PFSK-1 (cell line): ENCODE results near the gene DHX15.

Experiments used
- FOXP2 ChIP-seq: optimal IDR thresholded peaks from 2 replicates; pipeline ENCODE3; 2011; ENCODE audit warnings: borderline replicate concordance, control low read depth, inconsistent platforms; ENCODE audit not compliant: insufficient read depth; ENCODE audit errors: extremely low read length, extremely low read depth
- POLR2AphosphoS5 ChIP-seq: IDR thresholded peaks from 2 replicates; pipeline ENCODE4 v1.6.1; 2012; ENCODE audit warnings: low read depth, mild to moderate bottlenecking, control low read depth, low read length, moderate library complexity
- REST ChIP-seq, 2 experiments: IDR thresholded peaks; 2 replicates each; pipeline versions ENCODE4 v1.6.1 to v1.8.0; 2011 to 2012; ENCODE audit warnings: low read depth in 2 of 2, low read length in 2 of 2, control low read depth in 1 of 2, inconsistent platforms in 1 of 2, mild to moderate bottlenecking in 1 of 2, moderate library complexity in 1 of 2; ENCODE audit not compliant: insufficient read depth in 1 of 2
- SIN3A ChIP-seq: IDR thresholded peaks from 2 replicates; pipeline ENCODE4 v1.6.1; 2012; ENCODE audit warnings: mild to moderate bottlenecking, low read length, moderate library complexity, borderline replicate concordance; ENCODE audit not compliant: insufficient read depth
- TAF1 ChIP-seq: IDR thresholded peaks from 2 replicates; pipeline ENCODE4 v1.6.1; 2012; ENCODE audit warnings: low read length, control low read depth, borderline replicate concordance; ENCODE audit not compliant: insufficient read depth

GRCh38 chr4:24595659-24596058 is 11.3 kb upstream of the DHX15 start:
- TF ChIP-seq FOXP2: no peak
- TF ChIP-seq POLR2AphosphoS5: no peak
- no peak for TF ChIP-seq REST (IDR thresholded peaks at IDR 0.05; ENCODE audit: insufficient read depth in 1 of 2, low read depth in 2 of 2, low read length in 2 of 2)
- no peak for TF ChIP-seq SIN3A
- TF ChIP-seq TAF1: no peak
